Heart right ventricle (tissue), 16 donors: ENCODE data around the gene ASXL1. TPM values are rescaled to one million over a fixed set of nuclear protein-coding genes. Genes with fewer than 3 reads are reported as not detected.
A peak's percentile ranks its signal among the peaks of the same experiment; 100 is the strongest.

ENCODE experiments used
- ATAC-seq, 8 donors: fragments of 200-7000 bp; cut with Tn5 transposase; one replicate each; pipeline ENCODE4 v1.9.1; 2020; ENCODE audit warnings: mild to moderate bottlenecking in 8 of 8, moderate library complexity in 8 of 8, moderate number of reproducible peaks in 1 of 8
- DNase-seq, 2 donors: peaks; one replicate each; pipeline ENCODE4 v3.0.0-alpha.2; 2020
- H3K27ac ChIP-seq, 10 donors: fragments of 200-600 bp; sonication (generic) in 2 of 10; one replicate each; pipeline versions ENCODE4 v1.5.0 to v1.8.0; 2020 to 2022; ENCODE audit warnings: mild to moderate bottlenecking in 3 of 10
- H3K27me3 ChIP-seq, 7 donors: fragments of 200-600 bp; one replicate each; pipeline ENCODE4 v1.8.0; 2021 to 2022; ENCODE audit warnings: mild to moderate bottlenecking in 2 of 7
- H3K36me3 ChIP-seq, 9 donors: fragments of 200-600 bp; sonication (generic) in 1 of 9; one replicate each; pipeline versions ENCODE4 v1.5.0 to v1.8.0; 2020 to 2022; ENCODE audit warnings: mild to moderate bottlenecking in 2 of 9
- H3K4me1 ChIP-seq, 9 donors: fragments of 200-600 bp; sonication (generic) in 1 of 9; one replicate each; pipeline versions ENCODE4 v1.5.0 to v1.8.0; 2020 to 2022; ENCODE audit warnings: mild to moderate bottlenecking in 4 of 9
- H3K4me3 ChIP-seq, 10 donors: fragments of 200-600 bp; sonication (generic) in 2 of 10; one replicate each; pipeline versions ENCODE4 v1.5.0 to v1.8.0; 2020 to 2022; ENCODE audit warnings: mild to moderate bottlenecking in 7 of 10, moderate library complexity in 2 of 10
- H3K9me3 ChIP-seq, 11 donors: fragments of 200-600 bp in 10 of 11; sonication (generic) in 2 of 11; one replicate each; pipeline versions ENCODE4 v1.5.0 to v1.8.0; 2013 to 2022; ENCODE audit warnings: mild to moderate bottlenecking in 2 of 11, control low read depth in 1 of 11, moderate library complexity in 1 of 11
- CTCF ChIP-seq, 9 donors: fragments of 200-600 bp; sonication (generic) in 2 of 9; IDR thresholded peaks; one replicate each; pipeline versions ENCODE4 v1.5.0 to v1.8.0; 2021 to 2022; ENCODE audit warnings: antibody characterized with exemption in 9 of 9, mild to moderate bottlenecking in 5 of 9, moderate library complexity in 1 of 9
- WGBS, 2 donors: extraction: QIAGEN DNeasy Blood & Tissue Kit; methylation state at CpG; one replicate each; pipeline ENCODE4 v1.1.7; 2013; ENCODE audit warnings: inconsistent platforms in 1 of 2; 5-methylcytosine and 5-hydroxymethylcytosine counted together
- intact Hi-C, 10 donors: fragments of 100-400 bp; cut with DNase I; formaldehyde crosslinking; loops; one replicate each; pipeline versions ENCODE4 v1.11.1 to v1.14.2; 2022
- polyA plus RNA-seq, 2 donors: library from polyadenylated mRNA; stranded (reverse); fragments of 200-250 nt; gene quantifications; one replicate each; pipeline ENCODE4 v1.2.3, GENCODE V29; 2013
- total RNA-seq, 10 donors: library from RNA; stranded (reverse); fragmentation: NEBNext Ultra II Directional in 3 of 10; extraction: Animal tissue kit (Norgen Biotek cat#: 25700) in 3 of 10; gene quantifications; one replicate each; pipeline versions ENCODE4 v1.2.1 to v1.2.4, GENCODE V29; 2021 to 2023
- donor health status: Arrhythmogenic right ventricular cardiomyopathy.
- donor health status: ischemic (EF 13 %, LVEDD 7.1; RV severe dilation, severe dysfunction).
- donor health status: healthy with polysubstance abuse.
- donor health status: DM: no; HTN: yes; CAD: no.
- donor health status: DM: no; HTN: no; CAD: no.
- donor health status: ischemic (EF 25% LVEDD 6.9; RV normal size, moderate dysfunction).
- donor health status: ischemic (EF 25% LVEDD 5.7; RV mildly dilated, moderate dysfunction).
- donor health status: healthy.
- donor health status: DM: yes; HTN: yes; CAD: no.
- donor health status: Ischemic cardiomyopathy.
- donor health status: ischemic (EF 35%, LVEDD 5.7; RV mildly dilated, moderate dysfunction).
- donor health status: nonischemic (EF 11% LVEDD 7.7; RV severe dilation, severe dysfunction).
- donor health status: DM: yes; HTN: yes; CAD: no.
- donor health status: PGD.
- donor health status: ischemic (EF 29% LVEDD 5.4; RV normal size, mild dysfunction).
- donor health status: nonischemic (EF 23%, LVEDD 6.1; RV moderate dilation, normal function).

Gene ASXL1
- total and polyA plus RNA-seq, 12 donors: 10.0 to 39.4 (median 28.2) TPM

GRCh38 chr20:32456869-32457478 is 98.8 kb downstream of the ASXL1 start:
- peak; percentile 61 to 78 (median 69) for ATAC-seq
- Histone ChIP-seq H3K4me1 (peaks cover 3 to 26% (median 16%) of the 10 kb centered on the region in 9 donors), H3K4me3 (peak overlapping the region; percentile 38 to 74 (median 57)), H3K27ac (peak overlapping the region in 3 of 10 donors; percentile 23 to 53 (median 53)), H3K9me3 (no peaks in the 10 kb centered on the region), H3K27me3 (no peaks in the 10 kb centered on the region), H3K36me3 (peaks cover 0 to 50% (median 9%) of the 10 kb centered on the region in 9 donors)
- peak in 1 of 2 donors; percentile 64 for DNase-seq
- intact Hi-C loops: no loop called here
- peak; percentile 60 to 86 (median 82) for TF ChIP-seq CTCF (IDR thresholded peaks at IDR 0.05)
- 7 to 14% methylated on average over 36 of the region's 36 CpGs for WGBS, 2 donors

GRCh38 chr20:32457479-32457986 is 99.4 kb downstream of the ASXL1 start:
- TF ChIP-seq CTCF (IDR thresholded peaks at IDR 0.05): no peak
- H3K27ac ChIP-seq: peak overlapping the region in 3 of 10 donors; percentile 23 to 53 (median 26)
- H3K27me3 ChIP-seq: no peaks in the 10 kb centered on the region
- peaks cover 0 to 49% (median 9%) of the 10 kb centered on the region in 9 donors for H3K36me3 ChIP-seq
- 11 to 17% methylated on average over 29 of the region's 29 CpGs for WGBS, 2 donors
- H3K4me3 ChIP-seq: peak overlapping the region; percentile 38 to 74 (median 57)
- DNase-seq: peak; percentile 50 to 60
- intact Hi-C loops: no loop called here
- H3K9me3 ChIP-seq: no peaks in the 10 kb centered on the region
- ATAC-seq: peak; percentile 75 to 90 (median 84)
- peaks cover 3 to 24% (median 16%) of the 10 kb centered on the region in 9 donors for H3K4me1 ChIP-seq

- WGBS, 2 donors: 86 to 89% methylated on average over 10 of the region's 10 CpGs
- intact Hi-C loops: no loop called here
- H3K4me3 ChIP-seq: no peak overlapping the region
Measured at GRCh38 chr20:32458061-32458836, 100.1 kb downstream of the ASXL1 start.

More at GRCh38 chr20:32458061-32458836, 100.1 kb downstream of the ASXL1 start:
- Histone ChIP-seq H3K27me3 (no peaks in the 10 kb centered on the region), H3K4me1 (peaks cover 3 to 29% (median 19%) of the 10 kb centered on the region in 9 donors), H3K36me3 (peaks cover 0 to 42% (median 2%) of the 10 kb centered on the region in 9 donors), H3K9me3 (no peaks in the 10 kb centered on the region), H3K27ac (peak overlapping the region in 1 of 10 donors; percentile 26)
- DNase-seq (no peak), ATAC-seq (no peak)
- TF ChIP-seq CTCF (IDR thresholded peaks at IDR 0.05): no peak
